ENCODE results near the gene LRRC51.
"Not testable (repeated sequence)": the region's sequence is repeated elsewhere in the genome, so short reads cannot be mapped to it uniquely, and the experiment has no call there.

LRRC51 gene

DNA sequence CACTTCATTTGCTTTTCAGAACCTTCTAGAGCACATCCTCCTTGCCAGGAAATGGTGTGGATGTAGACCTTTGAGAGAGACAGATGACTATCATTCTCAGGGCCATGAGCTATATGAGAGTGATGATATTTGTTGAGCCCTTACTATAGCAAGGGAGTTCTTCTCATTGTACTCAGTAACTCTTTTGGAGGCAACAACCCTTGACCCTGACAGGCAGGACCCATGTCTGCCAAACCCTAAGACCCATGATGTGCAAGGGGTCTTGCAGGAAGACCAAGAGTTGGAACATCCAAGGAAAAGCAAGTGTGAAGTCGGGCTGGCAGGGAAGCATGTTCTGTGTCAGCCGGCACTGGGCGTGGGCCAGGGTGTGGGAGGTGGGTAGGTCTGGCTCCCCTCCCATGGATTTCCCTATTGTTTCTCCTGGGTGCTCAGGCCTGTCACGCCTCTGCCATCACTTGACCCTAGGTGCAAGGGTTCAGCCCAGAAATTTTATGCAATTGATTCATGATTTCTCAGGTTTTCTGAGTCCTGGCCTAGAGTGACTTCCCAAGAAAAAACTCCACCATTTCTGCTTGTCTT, 56.1 kb downstream of the LRRC51 start:
- Histone ChIP-seq H3K27me3 (ENCODE audit: control insufficient read depth, insufficient read depth, low read length) (no peaks in the 10 kb centered on the region), H3K36me3 (ENCODE audit: control insufficient read depth, insufficient read depth, low read length) (no peaks in the 10 kb centered on the region), H3K4me3 (ENCODE audit: low read length) (no peak overlapping the region), H3K9me3 (ENCODE audit: control insufficient read depth, low read length) (no peaks in the 10 kb centered on the region), H3K4me1 (ENCODE audit: control insufficient read depth, insufficient read depth, low read length) (no peaks in the 10 kb centered on the region), H3K9ac (ENCODE audit: low read length) (no peak overlapping the region)

DNA sequence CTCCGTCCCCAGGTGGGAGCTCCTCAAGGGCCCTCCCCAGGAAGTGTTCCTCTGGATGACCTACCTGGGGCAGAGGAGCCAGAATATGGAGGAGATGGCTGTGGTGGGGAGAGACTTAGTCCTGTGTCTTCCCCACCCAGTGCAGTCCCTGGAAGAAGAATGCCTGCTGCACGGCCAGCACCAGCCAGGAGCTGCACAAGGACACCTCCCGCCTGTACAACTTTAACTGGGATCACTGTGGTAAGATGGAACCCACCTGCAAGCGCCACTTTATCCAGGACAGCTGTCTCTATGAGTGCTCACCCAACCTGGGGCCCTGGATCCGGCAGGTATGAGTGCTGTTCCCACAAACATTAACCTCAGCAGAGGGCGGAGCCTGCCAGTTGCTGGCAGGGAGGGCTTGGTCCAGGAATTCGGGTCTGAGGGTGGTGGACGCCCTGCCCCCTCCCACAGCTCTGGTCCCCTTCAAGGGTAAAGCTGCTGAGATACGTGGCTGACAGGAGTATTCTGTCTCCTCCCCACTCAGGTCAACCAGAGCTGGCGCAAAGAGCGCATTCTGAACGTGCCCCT, 58.3 kb downstream of the LRRC51 start:
- Histone ChIP-seq H3K9me3 (ENCODE audit: control insufficient read depth, low read length) (no peaks in the 10 kb centered on the region), H3K9ac (ENCODE audit: low read length) (no peak overlapping the region), H3K4me3 (ENCODE audit: low read length) (no peak overlapping the region), H3K27me3 (ENCODE audit: control insufficient read depth, insufficient read depth, low read length) (no peaks in the 10 kb centered on the region), H3K4me1 (ENCODE audit: control insufficient read depth, insufficient read depth, low read length) (no peaks in the 10 kb centered on the region), H3K36me3 (ENCODE audit: control insufficient read depth, insufficient read depth, low read length) (no peaks in the 10 kb centered on the region)

DNA sequence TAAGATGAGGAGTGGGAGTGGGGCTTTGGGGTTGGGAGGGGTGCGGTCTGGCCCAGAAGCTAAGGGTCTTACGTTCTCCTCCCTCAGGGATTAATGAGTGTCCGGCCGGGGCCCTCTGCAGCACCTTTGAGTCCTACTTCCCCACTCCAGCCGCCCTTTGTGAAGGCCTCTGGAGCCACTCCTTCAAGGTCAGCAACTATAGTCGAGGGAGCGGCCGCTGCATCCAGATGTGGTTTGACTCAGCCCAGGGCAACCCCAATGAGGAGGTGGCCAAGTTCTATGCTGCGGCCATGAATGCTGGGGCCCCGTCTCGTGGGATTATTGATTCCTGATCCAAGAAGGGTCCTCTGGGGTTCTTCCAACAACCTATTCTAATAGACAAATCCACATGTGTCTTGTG, 58.9 kb downstream of the LRRC51 start:
- Histone ChIP-seq H3K4me3 (ENCODE audit: low read length) (no peak overlapping the region), H3K36me3 (ENCODE audit: control insufficient read depth, insufficient read depth, low read length) (no peaks in the 10 kb centered on the region), H3K27me3 (ENCODE audit: control insufficient read depth, insufficient read depth, low read length) (no peaks in the 10 kb centered on the region), H3K9me3 (ENCODE audit: control insufficient read depth, low read length) (no peaks in the 10 kb centered on the region), H3K9ac (ENCODE audit: low read length) (no peak overlapping the region), H3K4me1 (ENCODE audit: control insufficient read depth, insufficient read depth, low read length) (no peaks in the 10 kb centered on the region)

DNA sequence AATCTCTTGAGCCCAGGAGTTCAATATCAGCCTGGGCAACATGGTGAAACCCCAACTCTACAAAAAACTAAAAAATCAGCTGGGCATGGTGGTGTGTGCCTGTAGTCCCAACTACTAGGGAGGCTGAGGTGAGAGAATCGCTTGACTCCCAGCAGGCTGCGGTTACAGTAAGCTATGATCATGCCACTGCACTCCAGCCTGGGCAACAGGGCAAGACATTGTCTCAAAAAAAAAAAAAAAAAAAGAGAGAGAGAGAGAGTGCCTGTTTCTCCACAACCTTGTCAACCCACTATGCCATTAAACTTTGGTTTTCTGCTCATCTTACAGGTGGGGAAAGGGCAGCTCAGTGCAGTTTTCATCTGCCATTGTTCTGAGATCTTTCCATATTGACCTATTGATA, 60.0 kb downstream of the LRRC51 start:
- Histone ChIP-seq H3K9me3 (ENCODE audit: control insufficient read depth, low read length) (no peaks in the 10 kb centered on the region), H3K27me3 (ENCODE audit: control insufficient read depth, insufficient read depth, low read length) (no peaks in the 10 kb centered on the region), H3K4me1 (ENCODE audit: control insufficient read depth, insufficient read depth, low read length) (no peaks in the 10 kb centered on the region), H3K4me3 (ENCODE audit: low read length) (no peak overlapping the region), H3K9ac (ENCODE audit: low read length) (no peak overlapping the region), H3K36me3 (ENCODE audit: control insufficient read depth, insufficient read depth, low read length) (no peaks in the 10 kb centered on the region)

DNA sequence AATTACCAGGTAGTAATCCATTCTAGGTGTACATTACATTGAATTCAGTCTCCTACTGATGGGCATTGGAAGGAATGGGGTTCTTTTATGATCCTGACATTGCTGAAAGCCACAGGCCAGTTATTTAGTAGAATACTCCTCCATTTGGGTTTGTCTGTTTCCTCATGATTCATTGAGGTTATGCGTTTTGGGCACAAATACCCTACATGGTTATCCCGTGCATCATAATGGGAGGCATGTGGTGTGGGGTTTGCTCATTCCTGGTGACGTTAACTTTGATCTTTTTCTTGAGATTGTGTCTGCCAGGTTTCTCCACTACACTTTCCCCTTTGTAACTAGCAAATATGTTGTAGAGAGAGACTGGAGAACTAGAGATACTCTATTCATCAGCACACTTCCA, 60.4 kb downstream of the LRRC51 start:
- Histone ChIP-seq H3K4me3 (ENCODE audit: low read length) (no peak overlapping the region), H3K9ac (ENCODE audit: low read length) (no peak overlapping the region), H3K9me3 (ENCODE audit: control insufficient read depth, low read length) (no peaks in the 10 kb centered on the region), H3K27me3 (ENCODE audit: control insufficient read depth, insufficient read depth, low read length) (no peaks in the 10 kb centered on the region), H3K36me3 (ENCODE audit: control insufficient read depth, insufficient read depth, low read length) (no peaks in the 10 kb centered on the region), H3K4me1 (ENCODE audit: control insufficient read depth, insufficient read depth, low read length) (no peaks in the 10 kb centered on the region)

DNA sequence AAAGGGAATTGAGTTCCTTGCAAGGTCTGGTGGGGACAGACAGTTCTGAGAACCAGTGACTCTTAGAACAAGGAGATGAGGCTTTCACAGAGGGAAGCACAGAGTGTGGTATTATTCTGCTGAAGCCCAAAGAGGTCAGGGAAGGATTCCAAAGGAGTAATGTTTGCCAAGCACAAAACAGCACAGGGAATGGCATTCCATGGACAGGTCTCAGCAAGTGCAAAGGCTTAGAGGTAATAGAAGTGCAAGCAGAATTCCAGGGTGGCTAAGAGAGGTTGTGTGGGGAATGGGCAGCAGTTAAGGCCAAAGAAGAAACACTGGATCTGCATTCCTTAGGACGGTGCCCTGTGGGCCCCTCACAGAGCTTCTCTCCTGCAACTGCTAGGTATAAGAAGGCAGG, 61.4 kb downstream of the LRRC51 start:
- not testable (repeated sequence) for H3K36me3 ChIP-seq (ENCODE audit: control insufficient read depth, insufficient read depth, low read length); H3K4me3 ChIP-seq (ENCODE audit: low read length); H3K9me3 ChIP-seq (ENCODE audit: control insufficient read depth, low read length); H3K9ac ChIP-seq (ENCODE audit: low read length); H3K4me1 ChIP-seq (ENCODE audit: control insufficient read depth, insufficient read depth, low read length); H3K27me3 ChIP-seq (ENCODE audit: control insufficient read depth, insufficient read depth, low read length)

DNA sequence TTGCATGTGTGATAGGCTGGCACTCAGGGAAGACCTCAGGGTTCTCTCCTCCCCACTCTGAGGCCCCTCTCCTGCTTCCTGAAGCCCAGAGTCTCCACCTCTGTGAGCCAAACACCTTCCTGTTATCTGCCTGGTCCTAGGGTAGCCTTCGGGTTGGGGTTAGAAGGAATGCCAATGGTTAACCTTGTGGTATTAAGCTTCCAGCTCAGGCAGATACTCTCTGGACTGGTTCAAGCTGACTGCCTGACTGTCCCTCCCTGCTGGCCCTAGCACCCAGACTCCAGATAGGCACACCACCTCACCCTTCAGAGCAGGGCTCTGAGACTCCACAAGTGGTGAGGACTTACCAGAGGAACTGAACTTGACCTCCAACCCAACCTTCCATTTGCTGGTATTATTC, 61.9 kb downstream of the LRRC51 start:
- H3K9ac ChIP-seq (ENCODE audit: low read length); H3K27me3 ChIP-seq (ENCODE audit: control insufficient read depth, insufficient read depth, low read length); H3K4me3 ChIP-seq (ENCODE audit: low read length); H3K4me1 ChIP-seq (ENCODE audit: control insufficient read depth, insufficient read depth, low read length); H3K9me3 ChIP-seq (ENCODE audit: control insufficient read depth, low read length); H3K36me3 ChIP-seq (ENCODE audit: control insufficient read depth, insufficient read depth, low read length): not testable (repeated sequence)

DNA sequence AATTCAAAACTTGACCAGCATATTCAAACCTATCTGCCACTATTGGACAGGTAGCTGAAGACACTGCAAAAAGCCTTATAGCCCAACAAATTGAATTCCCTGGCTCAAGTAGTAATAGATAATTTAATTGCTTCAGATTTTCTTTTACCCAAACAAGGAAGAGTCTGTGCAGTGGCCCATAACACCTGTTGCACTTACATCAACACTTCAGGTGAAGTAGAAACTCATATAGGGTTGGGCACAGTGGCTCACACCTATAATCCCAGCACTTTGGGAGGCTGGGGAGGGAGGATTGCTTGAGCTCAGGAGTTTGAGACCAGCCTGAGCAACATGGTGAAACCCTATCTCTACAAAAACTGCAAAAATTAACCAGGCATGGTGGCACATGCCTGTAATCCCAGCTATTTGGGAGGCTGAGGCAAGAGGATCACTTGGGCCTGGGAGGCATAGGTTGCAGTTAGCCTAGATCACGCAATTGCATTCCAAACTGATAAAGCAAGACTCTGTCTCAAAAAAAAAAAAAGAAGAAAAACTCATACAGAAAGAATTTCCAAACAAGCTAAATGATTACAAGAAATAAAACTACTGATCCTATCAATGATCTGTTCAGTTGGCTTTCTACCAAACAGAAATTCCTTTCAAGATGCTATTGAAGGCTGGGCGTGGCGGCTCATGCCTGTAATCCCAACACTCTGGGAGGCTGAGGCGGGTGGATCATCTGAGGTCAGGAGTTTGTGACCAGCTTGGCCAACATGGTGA, 64.3 kb downstream of the LRRC51 start:
- no peaks in the 10 kb centered on the region for H3K27me3 ChIP-seq (ENCODE audit: control insufficient read depth, insufficient read depth, low read length)

More for the DNA sequence above, 64.3 kb downstream of the LRRC51 start:
- no peaks in the 10 kb centered on the region for H3K4me1 ChIP-seq (ENCODE audit: control insufficient read depth, insufficient read depth, low read length)
- no peak overlapping the region for H3K9ac ChIP-seq (ENCODE audit: low read length)
- H3K36me3 ChIP-seq (ENCODE audit: control insufficient read depth, insufficient read depth, low read length) = no peaks in the 10 kb centered on the region
- no peaks in the 10 kb centered on the region for H3K9me3 ChIP-seq (ENCODE audit: control insufficient read depth, low read length)
- H3K4me3 ChIP-seq (ENCODE audit: low read length) = no peak overlapping the region

All from mucosa of stomach (tissue), 1 donor.